Chondrocyte (in vitro differentiated cells): Measurements from ENCODE around the gene MBTD1. TPM values are rescaled to one million over a fixed set of nuclear protein-coding genes. Genes with fewer than 3 reads are reported as not detected.
"Not testable (repeated sequence)": the region's sequence is repeated elsewhere in the genome, so short reads cannot be mapped to it uniquely, and the experiment has no call there.

ENCODE experiments used
- DNase-seq: peaks from one replicate; pipeline ENCODE4 v3.0.0; 2021; ENCODE audit warnings: mixed read lengths, low spot score
- H3K27ac Mint-ChIP-seq: one replicate; pipeline ENCODE4 v1.8.0; 2021; ENCODE audit warnings: mild to moderate bottlenecking, moderate library complexity, mixed read lengths; ENCODE audit not compliant: unreplicated experiment
- H3K27me3 Mint-ChIP-seq: 2 replicates; pipeline ENCODE4 v1.8.0; 2021; ENCODE audit warnings: low read depth, mixed read lengths
- H3K36me3 Mint-ChIP-seq: 2 replicates; pipeline ENCODE4 v1.8.0; 2021; ENCODE audit warnings: low read depth, mixed read lengths
- H3K4me1 Mint-ChIP-seq: 2 replicates; pipeline ENCODE4 v1.8.0; 2021; ENCODE audit warnings: low read depth, mild to moderate bottlenecking, mixed read lengths
- H3K4me3 Mint-ChIP-seq: one replicate; pipeline ENCODE4 v1.8.0; 2021; ENCODE audit warnings: mild to moderate bottlenecking, moderate library complexity, mixed read lengths; ENCODE audit not compliant: unreplicated experiment
- H3K9me3 Mint-ChIP-seq: 2 replicates; pipeline ENCODE4 v1.8.0; 2021; ENCODE audit warnings: low read depth, mixed read lengths
- long read RNA-seq: library from polyadenylated mRNA; stranded (forward); transcript quantifications from one replicate; pipeline ENCODE4 v2.0.0, GENCODE V29; 2021
- total RNA-seq: library from RNA; stranded (reverse); gene quantifications from 3 replicates; pipeline ENCODE4 v1.2.1, GENCODE V29; 2021
- TF ChIP-seq, protein P1 (sequence below): fragments of 200-600 bp; sonication (generic); IDR thresholded peaks from 2 replicates; pipeline ENCODE4 v1.5.0; 2021; ENCODE audit warnings: antibody characterized with exemption, mild to moderate bottlenecking, moderate library complexity

The MBTD1 gene
- 10.0 to 12.8 TPM (median 10.9 TPM) in 3 replicates for total RNA-seq
- long read RNA-seq = 0 reads

DNA sequence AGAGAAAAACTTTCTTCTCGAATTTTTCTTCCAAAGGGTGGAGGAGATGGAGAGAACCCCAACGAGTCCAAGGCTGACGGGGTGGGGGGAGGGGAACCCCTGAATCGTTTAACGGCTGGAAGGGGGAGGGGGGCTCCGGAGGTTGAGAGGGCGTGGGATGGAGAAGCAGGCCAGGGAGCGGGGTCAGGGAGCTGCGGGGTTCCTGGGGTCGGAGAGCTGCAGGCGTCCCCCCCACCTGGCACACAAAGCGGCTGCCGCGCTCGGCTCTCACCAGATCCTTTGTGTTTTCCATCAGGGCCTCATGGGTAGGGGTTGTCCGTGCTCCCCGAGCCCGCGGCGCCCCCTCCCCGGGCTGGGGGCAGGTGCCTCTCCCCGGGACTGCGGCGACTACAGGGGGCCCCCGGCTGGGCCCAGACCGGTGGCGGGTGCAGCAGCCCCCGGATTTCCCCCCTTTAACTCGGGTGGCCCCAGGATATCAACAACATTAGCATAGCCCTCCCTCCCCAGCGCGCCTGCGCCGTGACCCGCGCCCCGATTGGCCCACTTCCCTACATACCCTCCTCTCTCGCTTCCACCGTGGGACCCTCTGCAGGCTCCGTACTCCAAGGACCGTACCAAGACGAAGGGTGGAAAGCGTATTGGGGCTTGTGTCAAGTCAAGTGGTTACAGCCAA, at the start of gene MBTD1:
Gene MBTD1, minus strand, starts transcription at position 486 of the 673 bp plus-strand sequence. CDS start 34,888 bp downstream, outside the sequence.
- peaks cover 62% of the 10 kb centered on the region for H3K4me1 Mint-ChIP-seq
- no peaks in the 10 kb centered on the region for H3K27me3 Mint-ChIP-seq
- TF ChIP-seq, protein P1, sequence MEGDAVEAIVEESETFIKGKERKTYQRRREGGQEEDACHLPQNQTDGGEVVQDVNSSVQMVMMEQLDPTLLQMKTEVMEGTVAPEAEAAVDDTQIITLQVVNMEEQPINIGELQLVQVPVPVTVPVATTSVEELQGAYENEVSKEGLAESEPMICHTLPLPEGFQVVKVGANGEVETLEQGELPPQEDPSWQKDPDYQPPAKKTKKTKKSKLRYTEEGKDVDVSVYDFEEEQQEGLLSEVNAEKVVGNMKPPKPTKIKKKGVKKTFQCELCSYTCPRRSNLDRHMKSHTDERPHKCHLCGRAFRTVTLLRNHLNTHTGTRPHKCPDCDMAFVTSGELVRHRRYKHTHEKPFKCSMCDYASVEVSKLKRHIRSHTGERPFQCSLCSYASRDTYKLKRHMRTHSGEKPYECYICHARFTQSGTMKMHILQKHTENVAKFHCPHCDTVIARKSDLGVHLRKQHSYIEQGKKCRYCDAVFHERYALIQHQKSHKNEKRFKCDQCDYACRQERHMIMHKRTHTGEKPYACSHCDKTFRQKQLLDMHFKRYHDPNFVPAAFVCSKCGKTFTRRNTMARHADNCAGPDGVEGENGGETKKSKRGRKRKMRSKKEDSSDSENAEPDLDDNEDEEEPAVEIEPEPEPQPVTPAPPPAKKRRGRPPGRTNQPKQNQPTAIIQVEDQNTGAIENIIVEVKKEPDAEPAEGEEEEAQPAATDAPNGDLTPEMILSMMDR = no peak
- H3K27ac Mint-ChIP-seq = peak within 1 kb of the TSS; percentile 99
- DNase-seq = peak; percentile 98
- no peaks in the 10 kb centered on the region for H3K9me3 Mint-ChIP-seq
- peaks cover 4% of the 10 kb centered on the region for H3K36me3 Mint-ChIP-seq
- H3K4me3 Mint-ChIP-seq = peak within 1 kb of the TSS; percentile 74

DNA sequence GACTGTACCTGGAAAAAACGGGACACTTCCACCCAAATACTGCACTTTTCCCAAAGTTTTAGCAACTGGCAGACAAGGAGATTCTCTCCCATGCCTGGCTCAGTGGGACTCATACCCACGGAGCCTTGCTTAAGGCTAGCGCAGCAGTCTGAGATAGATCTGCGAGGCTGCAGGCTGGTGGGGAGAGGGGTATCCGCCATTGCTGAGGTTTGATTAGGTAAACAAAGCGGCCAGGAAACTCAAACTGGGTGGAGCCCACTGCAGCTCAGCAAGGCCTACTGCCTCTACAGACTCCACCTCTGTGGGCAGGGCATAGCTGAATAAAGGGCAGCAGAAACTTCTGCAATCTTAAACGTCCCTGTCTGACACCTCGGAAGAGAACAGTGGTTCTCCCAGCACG, 45.3 kb upstream of the MBTD1 start:
- no peak for DNase-seq
- Mint-ChIP-seq H3K4me1 (no peaks in the 10 kb centered on the region), H3K36me3 (peaks cover 20% of the 10 kb centered on the region), H3K9me3 (peaks cover 39% of the 10 kb centered on the region), H3K4me3 (no peak overlapping the region), H3K27ac (no peak overlapping the region), H3K27me3 (no peaks in the 10 kb centered on the region)
- TF ChIP-seq, protein P1 = no peak

DNA sequence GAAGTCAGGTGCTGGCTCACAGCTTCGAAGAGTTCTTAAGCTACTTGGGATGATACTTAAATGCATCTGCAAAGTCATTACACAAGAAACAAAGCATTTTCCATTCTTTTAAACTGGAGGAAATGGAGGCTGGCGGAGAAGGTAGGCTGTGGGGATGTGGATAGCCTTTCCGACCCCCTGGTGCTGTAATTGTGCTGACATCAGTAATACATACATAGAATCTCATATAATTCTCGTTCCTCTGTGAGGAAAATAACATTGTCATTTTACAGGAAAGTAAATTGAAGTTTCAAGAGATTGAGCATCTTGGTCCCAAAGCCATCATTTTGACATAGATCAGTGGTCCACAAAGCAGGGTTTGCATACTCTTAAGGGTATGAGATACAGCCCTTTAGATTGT, 40.0 kb upstream of the MBTD1 start:
- peaks cover 3% of the 10 kb centered on the region for H3K4me1 Mint-ChIP-seq
- H3K9me3 Mint-ChIP-seq = peaks cover 4% of the 10 kb centered on the region

GRCh38 chr17:51298508-51299371, 38.9 kb upstream of the MBTD1 start:
- H3K4me3 Mint-ChIP-seq = no peak overlapping the region
- H3K27ac Mint-ChIP-seq = no peak overlapping the region
- H3K36me3 Mint-ChIP-seq = peaks cover 15% of the 10 kb centered on the region
- TF ChIP-seq, protein P1 = peak; percentile 91
- no peak for DNase-seq
- no peaks in the 10 kb centered on the region for H3K9me3 Mint-ChIP-seq
- no peaks in the 10 kb centered on the region for H3K27me3 Mint-ChIP-seq
- H3K4me1 Mint-ChIP-seq = peaks cover 3% of the 10 kb centered on the region

More for the DNA sequence above, 40.0 kb upstream of the MBTD1 start:
- no peak for DNase-seq
- TF ChIP-seq, protein P1 = no peak
- Mint-ChIP-seq H3K36me3 (peaks cover 9% of the 10 kb centered on the region), H3K27ac (no peak overlapping the region), H3K27me3 (no peaks in the 10 kb centered on the region), H3K4me3 (no peak overlapping the region)

DNA sequence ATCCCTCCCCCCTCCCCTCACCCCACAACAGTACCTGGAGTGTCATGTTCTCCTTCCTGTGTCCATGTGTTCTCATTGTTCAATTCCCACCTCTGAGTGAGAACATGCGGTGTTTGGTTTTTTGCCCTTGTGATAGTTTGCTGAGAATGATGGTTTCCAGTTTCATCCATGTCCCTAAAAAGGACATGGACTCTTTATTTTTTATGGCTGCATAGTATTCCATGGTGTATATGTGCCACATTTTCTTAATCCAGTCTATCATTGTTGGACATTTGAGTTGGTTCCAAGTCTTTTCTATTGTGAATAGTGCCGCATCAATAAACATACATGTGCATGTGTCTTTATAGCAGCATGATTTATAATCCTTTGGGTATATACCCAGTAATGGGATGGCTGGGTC, 34.5 kb upstream of the MBTD1 start:
- not testable (repeated sequence) for H3K4me3 Mint-ChIP-seq, H3K27ac Mint-ChIP-seq, H3K9me3 Mint-ChIP-seq, H3K27me3 Mint-ChIP-seq, DNase-seq, H3K4me1 Mint-ChIP-seq
- peaks cover 19% of the 10 kb centered on the region for H3K36me3 Mint-ChIP-seq
